ENCODE results near the gene SNED1. TPM values are rescaled to one million over a fixed set of nuclear protein-coding genes. Genes with fewer than 3 reads are reported as not detected.

SNED1 gene
- total and polyA plus RNA-seq, 12 donors, result 3.9 to 12.7 (median 6.3) TPM

DNA sequence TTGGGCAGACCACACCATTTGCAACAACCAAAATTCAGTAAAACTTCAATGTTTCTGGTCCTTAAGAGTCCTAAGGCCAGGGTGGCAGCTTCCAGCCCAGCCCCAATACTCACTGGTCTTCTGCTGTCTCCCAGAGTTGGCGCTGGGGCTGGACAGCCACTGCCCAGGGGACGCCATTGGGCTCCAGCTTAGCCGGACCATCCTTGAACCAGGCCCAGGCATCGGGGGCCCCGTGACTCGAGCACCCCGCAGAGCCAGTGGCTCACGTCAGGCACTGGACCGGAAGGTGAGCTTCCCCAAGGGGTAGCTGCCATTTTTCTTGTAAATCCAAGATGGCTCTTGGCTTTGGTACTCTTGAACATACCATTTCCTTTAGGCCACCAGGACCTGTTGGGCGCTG, 21.8 kb downstream of the SNED1 start:
- H3K4me1 ChIP-seq, result no peaks in the 10 kb centered on the region
- H3K27me3 ChIP-seq, result no peaks in the 10 kb centered on the region
- peaks cover 0 to 29% (median 12%) of the 10 kb centered on the region in 11 donors for H3K9me3 ChIP-seq
- TF ChIP-seq, protein P1, sequence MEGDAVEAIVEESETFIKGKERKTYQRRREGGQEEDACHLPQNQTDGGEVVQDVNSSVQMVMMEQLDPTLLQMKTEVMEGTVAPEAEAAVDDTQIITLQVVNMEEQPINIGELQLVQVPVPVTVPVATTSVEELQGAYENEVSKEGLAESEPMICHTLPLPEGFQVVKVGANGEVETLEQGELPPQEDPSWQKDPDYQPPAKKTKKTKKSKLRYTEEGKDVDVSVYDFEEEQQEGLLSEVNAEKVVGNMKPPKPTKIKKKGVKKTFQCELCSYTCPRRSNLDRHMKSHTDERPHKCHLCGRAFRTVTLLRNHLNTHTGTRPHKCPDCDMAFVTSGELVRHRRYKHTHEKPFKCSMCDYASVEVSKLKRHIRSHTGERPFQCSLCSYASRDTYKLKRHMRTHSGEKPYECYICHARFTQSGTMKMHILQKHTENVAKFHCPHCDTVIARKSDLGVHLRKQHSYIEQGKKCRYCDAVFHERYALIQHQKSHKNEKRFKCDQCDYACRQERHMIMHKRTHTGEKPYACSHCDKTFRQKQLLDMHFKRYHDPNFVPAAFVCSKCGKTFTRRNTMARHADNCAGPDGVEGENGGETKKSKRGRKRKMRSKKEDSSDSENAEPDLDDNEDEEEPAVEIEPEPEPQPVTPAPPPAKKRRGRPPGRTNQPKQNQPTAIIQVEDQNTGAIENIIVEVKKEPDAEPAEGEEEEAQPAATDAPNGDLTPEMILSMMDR (IDR thresholded peaks at IDR 0.05), result no peak
- no peak overlapping the region for H3K4me3 ChIP-seq
- DNase-seq, result no peak
- 95 to 96% methylated on average over 10 of the region's 10 CpGs for WGBS, 2 donors
- no peak for ATAC-seq
- intact Hi-C loops (cut with DNase I), result no loop called here
- no peaks in the 10 kb centered on the region for H3K36me3 ChIP-seq
- H3K27ac ChIP-seq, result no peak overlapping the region

GRCh38 chr2:241020629-241021190, 22.3 kb downstream of the SNED1 start:
- H3K4me1 ChIP-seq, result no peaks in the 10 kb centered on the region
- peaks cover 0 to 34% (median 17%) of the 10 kb centered on the region in 11 donors for H3K9me3 ChIP-seq
- intact Hi-C loops (cut with DNase I), result no loop called here
- DNase-seq, result no peak
- TF ChIP-seq, protein P1 (IDR thresholded peaks at IDR 0.05), result no peak
- H3K4me3 ChIP-seq, result no peak overlapping the region
- ATAC-seq, result no peak
- H3K36me3 ChIP-seq, result no peaks in the 10 kb centered on the region
- H3K27ac ChIP-seq, result no peak overlapping the region
- H3K27me3 ChIP-seq, result no peaks in the 10 kb centered on the region
- 86% methylated on average over 8 of the region's 8 CpGs for WGBS, 2 donors

- no peaks in the 10 kb centered on the region for H3K4me1 ChIP-seq
- H3K4me3 ChIP-seq, result no peak overlapping the region
- DNase-seq, result no peak
- intact Hi-C loops (cut with DNase I), result no loop called here
- 61 to 65% methylated on average over 1 of the region's 1 CpG for WGBS, 2 donors
- peaks cover 0 to 51% (median 28%) of the 10 kb centered on the region in 11 donors for H3K9me3 ChIP-seq
- no peaks in the 10 kb centered on the region for H3K27me3 ChIP-seq
- TF ChIP-seq, protein P1 (IDR thresholded peaks at IDR 0.05), result no peak
- H3K36me3 ChIP-seq, result peaks cover 0 to 1% (median 0%) of the 10 kb centered on the region in 9 donors
- no peak for ATAC-seq
- H3K27ac ChIP-seq, result no peak overlapping the region
Measured at GRCh38 chr2:241025639-241026038, 27.2 kb downstream of the SNED1 start.

- H3K36me3 ChIP-seq, result peaks cover 0 to 31% (median 4%) of the 10 kb centered on the region in 9 donors
- H3K4me1 ChIP-seq, result no peaks in the 10 kb centered on the region
- TF ChIP-seq, protein P1 (IDR thresholded peaks at IDR 0.05), result no peak
- no peaks in the 10 kb centered on the region for H3K27me3 ChIP-seq
- H3K27ac ChIP-seq, result no peak overlapping the region
- 88 to 90% methylated on average over 17 of the region's 17 CpGs for whole genome bisulfite sequencing, 2 donors
- peak in 2 of 8 donors; percentile 20 to 36 for ATAC-seq
- intact Hi-C loops (cut with DNase I), result no loop called here
- no peak for DNase-seq
- no peak overlapping the region for H3K4me3 ChIP-seq
- H3K9me3 ChIP-seq, result peaks cover 0 to 27% (median 20%) of the 10 kb centered on the region in 11 donors
Measured at GRCh38 chr2:241029599-241030332, 31.3 kb downstream of the SNED1 start.
